Non-pigmented ciliary epithelial cell (primary cell): Measurements from ENCODE around the gene ZNF446.
A peak's percentile ranks its signal among the peaks of the same experiment; 100 is the strongest.
"Not testable (repeated sequence)": the region's sequence is repeated elsewhere in the genome, so short reads cannot be mapped to it uniquely, and the experiment has no call there.

Experiments
- DNase-seq: peaks from one replicate; pipeline ENCODE4 v3.0.0-alpha.2; 2010; ENCODE audit warnings: low read depth

The ZNF446 gene

GRCh38 chr19:58475714-58476497 is at the start of gene ZNF446:
ZNF446 (plus strand) TSS chr19:58476352; CDS start chr19:58477219, 867 bp downstream.
- DNase-seq = peak; percentile 85

GRCh38 chr19:58428617-58429016 is 47.5 kb upstream of the ZNF446 start:
- DNase-seq = no peak

DNA sequence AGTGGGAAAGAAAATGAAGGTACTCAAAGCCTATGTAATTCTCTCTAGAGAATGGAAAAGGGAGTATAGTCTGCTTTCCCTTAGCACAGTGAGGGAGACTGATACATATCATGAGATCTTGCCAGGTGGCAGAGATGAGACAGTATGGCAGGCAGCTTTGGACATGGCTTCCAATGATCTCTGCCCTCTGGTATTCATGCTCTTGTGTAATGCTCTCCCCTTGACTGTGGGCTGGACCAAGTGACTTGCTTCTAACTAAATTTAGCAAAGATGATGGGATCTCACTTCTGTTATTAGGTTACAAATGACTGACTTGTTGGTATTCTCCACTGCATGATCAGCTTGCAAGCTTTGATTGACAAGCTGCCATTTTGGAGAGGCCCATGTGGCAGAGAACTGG is 46.4 kb upstream of the ZNF446 start:
- no peak for DNase-seq

DNA sequence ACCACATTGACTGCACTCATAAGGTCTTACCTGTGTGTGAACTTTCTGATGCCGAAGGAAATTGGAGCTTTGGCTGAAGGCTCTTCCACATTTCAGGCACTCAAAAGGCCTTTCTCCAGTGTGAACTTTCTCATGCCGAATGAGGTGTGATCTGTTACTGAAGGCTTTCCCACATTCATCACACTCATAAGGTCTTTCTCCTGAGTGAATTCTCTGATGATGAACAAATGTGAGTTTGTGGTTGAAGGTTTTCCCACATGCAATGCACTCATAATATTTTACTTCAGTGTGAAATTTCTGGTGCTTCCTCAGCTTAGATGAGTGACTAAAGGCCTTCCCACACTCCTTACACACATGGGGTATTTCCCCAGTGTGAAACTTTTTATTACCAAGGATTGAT is 41.9 kb upstream of the ZNF446 start:
- DNase-seq = no peak

DNA sequence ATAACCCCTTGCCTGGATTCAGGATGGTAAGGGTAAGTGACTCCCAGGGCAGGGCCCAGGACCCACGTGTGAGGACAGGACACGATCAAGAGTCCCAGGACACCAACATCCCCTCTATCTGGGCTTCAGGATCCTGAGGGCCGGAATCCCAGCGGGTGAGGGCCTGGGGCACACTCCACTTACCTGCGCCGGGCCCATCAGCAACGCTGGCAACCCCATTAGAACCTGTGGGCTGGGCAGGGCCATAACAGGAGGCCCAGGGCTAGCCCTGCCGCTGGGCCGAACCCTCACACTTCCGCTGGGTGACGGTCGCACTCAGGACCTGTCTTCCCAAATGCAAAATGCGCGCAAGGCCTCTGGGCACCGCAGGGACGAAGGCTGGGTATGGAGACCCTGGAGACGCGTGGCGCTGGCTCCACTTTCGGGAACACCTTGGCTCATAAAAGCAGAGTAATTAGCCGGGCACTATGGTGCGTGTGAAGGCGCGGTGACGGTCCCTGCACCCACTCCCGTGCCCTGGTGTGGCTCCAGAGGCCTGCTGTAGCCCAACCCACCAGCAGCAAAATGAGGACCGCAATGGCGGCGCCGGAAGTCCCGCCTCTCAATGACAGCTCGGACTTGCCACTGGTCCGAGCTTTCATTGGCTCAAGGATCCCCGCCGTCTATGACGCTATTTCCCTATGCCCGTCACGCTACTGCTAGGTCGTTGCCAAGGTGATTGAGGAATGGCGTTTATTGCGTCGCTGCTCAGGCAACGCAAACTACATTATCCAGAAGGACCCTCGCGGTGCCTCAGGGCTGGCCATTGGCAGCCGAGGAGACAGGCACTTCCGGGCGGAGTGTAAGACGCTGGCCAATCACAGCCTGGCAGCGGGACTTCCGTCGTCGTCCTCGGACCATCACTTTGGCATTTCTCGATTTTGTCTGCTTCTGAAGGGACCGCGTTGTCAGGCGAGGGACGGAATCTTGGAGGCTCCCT is 36.3 kb upstream of the ZNF446 start, which contains the start of gene ZNF132:
TSS of gene ZNF132 (minus strand) at position 578 of the 979 bp plus-strand sequence. CDS start at position 246, 332 bp downstream.
- DNase-seq = peak; percentile 99

GRCh38 chr19:58440556-58440955 is 35.6 kb upstream of the ZNF446 start:
- no peak for DNase-seq

GRCh38 chr19:58442986-58443385 is 33.2 kb upstream of the ZNF446 start:
- DNase-seq = not testable (repeated sequence)

DNA sequence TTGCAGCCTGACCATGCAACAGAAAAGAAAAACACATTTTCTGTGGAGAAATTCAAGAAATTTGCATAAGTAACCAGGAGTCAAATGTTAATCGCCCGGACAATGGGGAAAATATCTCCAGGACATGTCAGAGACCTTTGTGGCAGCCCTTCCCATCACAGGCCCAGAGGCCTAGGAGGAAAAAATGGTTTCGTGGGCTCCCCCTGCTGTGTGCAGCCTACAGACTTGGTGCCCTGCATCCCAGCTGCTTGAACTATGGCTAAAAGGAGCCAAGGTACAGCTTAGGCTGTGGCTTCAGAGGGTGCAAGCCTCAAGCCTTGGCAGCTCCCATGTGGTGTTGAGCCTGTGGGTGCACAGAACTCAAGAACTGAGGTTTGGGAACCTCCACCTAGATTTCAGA is 27.3 kb upstream of the ZNF446 start:
- not testable (repeated sequence) for DNase-seq

DNA sequence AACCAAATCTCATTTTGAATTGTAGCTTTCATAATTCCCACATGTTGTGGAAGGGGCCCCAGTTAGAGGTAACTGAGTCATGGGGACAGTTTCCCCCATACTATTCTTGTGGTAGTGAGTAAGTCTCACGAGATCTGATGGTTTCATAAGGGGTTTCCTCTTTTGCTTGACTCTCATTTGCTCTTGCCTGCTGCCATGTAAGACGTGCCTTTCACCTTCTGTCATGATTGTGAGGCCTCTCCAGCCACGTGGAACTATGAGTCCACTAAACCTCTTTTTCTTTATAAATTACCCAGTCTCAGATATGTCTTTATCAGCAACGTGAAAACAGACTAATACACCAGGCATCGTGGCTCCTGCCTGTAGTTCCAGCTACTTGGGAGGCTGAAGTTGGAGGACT is 26.2 kb upstream of the ZNF446 start:
- DNase-seq = not testable (repeated sequence)

DNA sequence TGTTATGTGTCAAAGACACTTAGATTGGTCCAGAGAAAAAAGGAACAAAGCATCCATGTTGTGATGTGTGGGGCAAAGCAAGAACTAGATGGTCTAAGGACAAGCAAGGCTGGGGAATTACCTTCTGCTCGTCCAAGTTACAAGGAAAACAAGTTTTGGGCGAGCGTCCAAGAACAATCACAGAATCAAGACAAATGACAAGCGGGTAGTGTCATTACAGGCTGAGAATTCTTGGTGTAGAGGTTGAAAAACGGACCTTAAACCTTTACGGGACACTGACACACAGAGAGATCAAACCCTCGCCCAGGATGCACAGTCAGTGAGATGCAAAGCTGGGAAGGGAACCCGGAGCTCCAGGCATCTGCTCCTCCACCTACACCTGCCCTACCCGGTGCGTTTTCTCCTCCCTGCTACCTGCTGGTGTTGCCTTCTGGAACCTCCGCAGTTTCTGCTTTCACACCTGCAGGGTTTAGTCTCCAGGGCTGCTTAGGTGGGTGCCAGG is 25.2 kb upstream of the ZNF446 start:
- no peak for DNase-seq

GRCh38 chr19:58451358-58452101 is 24.6 kb upstream of the ZNF446 start, which contains the start of gene ZNF324B:
ZNF324B (plus strand) TSS chr19:58451622; CDS start chr19:58453702, 2,080 bp downstream.
- peak; percentile 71 for DNase-seq

DNA sequence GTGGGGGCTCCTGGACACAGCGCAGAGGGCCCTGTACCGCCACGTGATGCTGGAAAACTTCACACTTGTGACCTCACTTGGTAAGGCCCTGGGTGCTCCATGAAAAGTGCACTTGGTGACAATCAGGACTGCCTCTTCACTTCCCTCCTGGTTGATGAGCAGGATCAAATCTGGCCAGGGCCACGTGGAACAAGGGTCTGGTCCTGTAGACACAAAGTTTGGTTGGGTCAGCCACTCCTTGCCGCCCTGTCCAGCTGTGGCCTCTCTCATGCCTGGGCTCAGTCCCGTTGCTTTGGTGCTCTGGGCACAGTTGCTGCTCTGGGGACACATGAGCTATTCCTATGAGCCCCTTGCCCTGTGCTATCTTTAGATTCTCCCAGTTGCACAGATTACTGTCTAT is 22.4 kb upstream of the ZNF446 start:
- no peak for DNase-seq

- no peak for DNase-seq
These were observed 20.8 kb upstream of the ZNF446 start for GRCh38 chr19:58455306-58455705.

DNA sequence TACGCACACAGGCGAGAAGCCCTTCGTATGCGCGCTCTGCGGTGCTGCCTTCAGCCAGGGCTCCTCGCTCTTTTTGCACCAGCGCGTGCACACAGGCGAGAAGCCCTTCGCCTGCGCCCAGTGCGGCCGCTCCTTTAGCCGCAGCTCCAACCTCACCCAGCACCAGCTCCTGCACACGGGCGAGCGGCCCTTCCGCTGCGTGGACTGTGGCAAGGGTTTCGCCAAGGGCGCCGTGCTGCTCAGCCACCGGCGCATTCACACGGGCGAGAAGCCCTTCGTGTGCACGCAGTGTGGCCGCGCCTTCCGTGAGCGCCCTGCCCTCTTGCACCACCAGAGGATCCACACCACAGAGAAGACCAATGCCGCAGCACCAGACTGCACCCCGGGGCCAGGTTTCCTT is 20.0 kb upstream of the ZNF446 start:
- DNase-seq = no peak

GRCh38 chr19:58460039-58460438 is 16.1 kb upstream of the ZNF446 start:
- no peak for DNase-seq

GRCh38 chr19:58466089-58466759 is 9.9 kb upstream of the ZNF446 start:
- no peak for DNase-seq

- DNase-seq = peak; percentile 64
These were observed 9.2 kb upstream of the ZNF446 start, which contains the start of gene ZNF324 for GRCh38 chr19:58466760-58467589. ZNF324 (plus strand) TSS chr19:58467080; CDS start chr19:58469186, 2,106 bp downstream.

DNA sequence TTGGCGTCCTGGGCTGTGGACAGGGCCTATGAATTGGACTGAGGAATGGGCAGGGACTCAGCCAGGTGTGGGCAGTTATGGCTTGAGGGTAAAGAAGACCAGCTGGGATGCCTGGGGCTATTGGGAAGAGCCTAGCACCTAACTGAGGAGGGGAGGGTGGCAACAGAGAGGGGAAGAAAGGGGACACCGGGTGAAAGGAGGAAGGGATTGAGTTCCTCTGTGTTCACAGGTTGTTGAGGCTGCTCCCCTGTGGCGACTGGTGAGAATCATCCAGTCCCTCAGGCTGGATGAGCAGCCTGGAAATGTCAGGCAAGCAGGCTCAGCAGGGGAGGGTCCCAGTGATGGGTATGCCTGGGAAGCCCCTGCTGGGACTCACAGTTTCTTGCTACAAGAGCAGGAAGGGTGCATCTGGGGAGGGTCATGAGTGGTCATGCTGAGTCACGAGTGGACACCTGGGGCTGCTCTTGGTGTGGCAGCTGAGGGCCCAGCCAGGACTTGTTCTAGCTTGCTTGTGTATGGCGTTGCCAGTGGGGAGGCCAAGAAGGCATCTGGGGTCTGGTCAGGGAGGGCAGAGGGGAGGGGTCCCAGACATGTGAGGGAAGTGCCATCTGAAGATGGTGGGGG is 7.8 kb upstream of the ZNF446 start:
- DNase-seq = no peak

DNA sequence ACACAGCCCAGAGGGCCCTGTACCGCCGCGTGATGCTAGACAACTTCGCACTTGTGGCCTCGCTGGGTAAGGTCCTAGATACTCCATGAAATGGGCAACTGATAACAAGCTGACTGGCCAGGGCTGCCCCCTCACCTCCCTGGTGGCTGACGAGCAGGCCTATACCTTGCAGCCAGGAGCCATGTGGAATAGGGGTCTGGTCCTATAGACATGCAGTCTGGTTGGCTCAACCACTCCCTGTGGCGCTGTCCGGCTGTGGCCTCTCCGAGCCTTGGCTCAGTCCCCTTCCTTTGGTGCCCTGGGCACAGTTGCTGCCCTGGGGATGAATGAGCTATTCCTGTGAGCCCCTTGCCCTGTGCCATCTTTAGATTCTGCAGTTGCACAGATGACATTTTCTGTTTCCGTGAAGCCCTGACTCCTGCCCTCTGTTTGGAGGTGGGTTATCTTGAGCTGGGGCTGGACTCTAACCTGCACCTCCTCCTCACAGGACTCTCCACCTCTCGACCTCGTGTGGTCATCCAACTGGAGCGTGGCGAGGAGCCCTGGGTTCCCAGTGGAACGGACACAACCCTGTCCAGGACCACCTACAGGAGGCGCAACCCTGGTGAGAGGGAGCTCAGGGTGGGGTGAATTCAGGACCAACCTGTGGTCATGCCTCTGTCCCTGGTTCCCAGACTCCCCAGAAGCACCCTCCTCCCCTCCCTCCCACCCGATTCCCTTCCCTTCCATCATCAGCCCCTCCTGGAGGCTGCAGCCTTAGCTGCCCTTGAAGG is 6.7 kb upstream of the ZNF446 start:
- DNase-seq = no peak
